Limb (tissue), 2 donors: ENCODE measurements around the gene SHE.
"Not testable (repeated sequence)": the region's sequence is repeated elsewhere in the genome, so short reads cannot be mapped to it uniquely, and the experiment has no call there.

Experiments used
- DNase-seq, 2 donors: peaks; one replicate each; pipeline ENCODE4 v3.0.0-alpha.2; 2016; ENCODE audit errors: extremely low spot score in 2 of 2

The SHE gene

DNA sequence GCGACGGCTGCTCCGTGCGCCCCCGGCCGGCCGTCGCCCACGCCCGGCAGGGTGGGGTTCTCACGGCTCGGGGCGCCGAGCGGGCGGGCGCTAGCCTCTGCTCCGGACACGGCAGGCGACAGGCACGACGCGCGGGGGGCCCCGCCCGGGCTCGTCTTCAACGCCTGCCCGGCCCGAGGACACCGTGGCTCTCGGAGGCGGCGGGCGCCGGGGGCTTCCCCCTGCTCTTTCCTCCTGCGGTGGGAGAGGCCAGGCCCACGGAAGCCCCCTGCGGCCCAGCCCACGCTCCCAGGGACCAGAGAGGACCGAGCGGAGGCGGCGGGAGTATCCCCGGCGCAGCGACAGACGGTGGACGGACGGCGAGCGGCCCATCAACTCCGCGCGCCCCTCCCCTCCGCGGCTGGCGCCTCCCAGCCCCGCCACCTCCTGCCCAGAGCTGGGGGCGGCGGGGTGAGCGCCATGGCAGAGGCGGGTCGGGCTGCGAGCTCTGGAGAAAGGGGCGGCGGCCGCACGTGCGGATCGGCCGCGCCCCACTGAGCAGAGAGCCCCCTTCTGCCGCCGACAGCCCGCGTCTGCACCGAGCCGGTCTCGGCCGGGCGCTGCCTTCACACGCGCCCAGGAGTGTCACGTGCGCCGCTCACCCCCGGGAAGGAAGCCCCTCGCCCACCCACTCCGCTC, at the start of gene SHE, which contains the start of gene TDRD10:
SHE (minus strand) TSS at position 347 of the 678 bp plus-strand sequence. CDS start 386 bp downstream, outside the sequence.
TDRD10 (plus strand) TSS at position 154 of the 678 bp plus-strand sequence. CDS start 4,685 bp downstream, outside the sequence.
- peak in 1 of 2 donors; percentile 44 for DNase-seq

DNA sequence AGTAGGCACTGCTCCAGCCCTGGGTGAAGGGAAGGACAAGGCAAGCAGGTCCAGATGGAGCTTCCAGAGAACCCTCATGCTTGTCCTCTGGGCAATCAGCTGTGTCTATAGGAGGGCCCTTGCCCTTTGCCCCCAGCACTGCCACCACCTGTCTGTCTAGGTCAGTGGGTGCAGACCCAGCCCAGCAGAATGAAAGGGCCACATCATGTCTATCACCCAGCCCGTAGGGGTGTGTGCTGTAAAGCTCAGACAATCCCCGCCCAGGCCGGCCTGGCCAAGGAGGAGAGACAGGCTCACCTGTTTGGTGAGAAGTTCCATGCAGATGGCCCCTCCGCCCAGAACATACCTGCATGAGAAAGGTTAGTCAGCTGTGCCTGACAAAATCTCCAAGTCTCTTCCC, 49.3 kb upstream of the SHE start:
- no peak for DNase-seq

DNA sequence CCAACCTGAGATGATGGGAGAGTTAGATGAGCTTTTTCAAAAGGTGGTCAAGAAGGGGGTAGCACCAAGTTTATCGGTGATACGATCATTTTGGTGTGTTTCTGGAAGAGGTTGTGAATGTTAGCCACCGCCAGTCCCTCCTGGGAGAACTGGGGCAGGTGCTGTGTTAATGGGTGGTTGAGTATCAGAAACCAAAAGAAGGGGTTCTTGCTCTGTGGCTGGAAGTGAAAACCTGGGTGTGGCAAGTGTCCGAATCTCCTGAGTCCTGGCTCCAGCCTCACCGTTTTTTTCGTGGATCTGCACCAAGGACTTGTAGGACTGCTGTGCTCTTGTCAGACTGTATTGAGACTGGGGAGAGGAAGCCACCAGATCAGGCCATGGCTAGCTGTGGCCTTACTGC, 48.4 kb upstream of the SHE start:
- no peak for DNase-seq

- no peak for DNase-seq
These were observed 47.9 kb upstream of the SHE start for GRCh38 chr1:154550070-154550469.

DNA sequence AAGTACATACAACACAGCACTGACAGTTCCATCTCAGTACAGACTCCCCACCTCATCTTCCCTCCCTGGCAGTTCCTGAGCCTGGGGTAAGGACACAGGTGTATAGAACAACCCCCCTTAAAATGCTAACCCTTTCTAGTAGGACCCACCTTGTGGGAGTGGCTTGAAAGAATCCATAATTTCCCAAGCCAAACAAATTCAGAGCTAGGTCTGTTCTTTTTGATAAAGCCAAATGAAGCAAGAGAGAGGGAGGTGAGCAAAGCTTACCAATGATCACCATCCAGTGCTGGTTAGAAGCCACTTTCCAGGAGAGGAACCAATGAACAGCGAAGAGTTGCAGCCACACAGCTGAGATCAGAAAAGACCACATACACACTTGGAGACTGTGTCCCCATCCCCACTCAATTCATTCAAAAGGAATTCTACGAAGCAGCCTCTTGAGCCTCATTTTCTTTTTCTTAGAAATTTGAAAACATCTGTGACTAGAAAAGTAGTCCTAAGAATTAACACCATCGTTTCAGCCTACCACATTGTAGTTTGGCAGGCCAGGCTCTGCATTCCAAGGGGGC, 47.1 kb upstream of the SHE start:
- no peak for DNase-seq

DNA sequence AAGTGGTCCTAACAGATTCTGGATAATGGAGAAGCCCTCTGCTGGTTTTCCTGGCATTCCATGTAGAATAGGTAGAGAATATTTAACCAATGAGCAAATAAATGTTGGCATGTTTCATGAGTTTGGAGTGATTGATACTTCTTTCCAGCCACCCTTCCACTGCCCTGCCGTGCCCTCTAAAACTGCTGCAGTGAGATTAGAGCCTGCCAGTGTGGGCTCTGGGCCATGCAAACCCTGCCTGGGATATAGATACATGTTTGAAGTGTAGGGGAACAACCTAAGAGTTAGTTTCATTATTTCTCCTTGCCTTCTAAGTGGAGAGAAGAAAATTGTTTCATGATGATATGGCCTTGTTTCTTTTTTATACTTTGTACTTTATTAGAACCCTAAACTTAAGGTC, 45.8 kb upstream of the SHE start:
- no peak for DNase-seq

DNA sequence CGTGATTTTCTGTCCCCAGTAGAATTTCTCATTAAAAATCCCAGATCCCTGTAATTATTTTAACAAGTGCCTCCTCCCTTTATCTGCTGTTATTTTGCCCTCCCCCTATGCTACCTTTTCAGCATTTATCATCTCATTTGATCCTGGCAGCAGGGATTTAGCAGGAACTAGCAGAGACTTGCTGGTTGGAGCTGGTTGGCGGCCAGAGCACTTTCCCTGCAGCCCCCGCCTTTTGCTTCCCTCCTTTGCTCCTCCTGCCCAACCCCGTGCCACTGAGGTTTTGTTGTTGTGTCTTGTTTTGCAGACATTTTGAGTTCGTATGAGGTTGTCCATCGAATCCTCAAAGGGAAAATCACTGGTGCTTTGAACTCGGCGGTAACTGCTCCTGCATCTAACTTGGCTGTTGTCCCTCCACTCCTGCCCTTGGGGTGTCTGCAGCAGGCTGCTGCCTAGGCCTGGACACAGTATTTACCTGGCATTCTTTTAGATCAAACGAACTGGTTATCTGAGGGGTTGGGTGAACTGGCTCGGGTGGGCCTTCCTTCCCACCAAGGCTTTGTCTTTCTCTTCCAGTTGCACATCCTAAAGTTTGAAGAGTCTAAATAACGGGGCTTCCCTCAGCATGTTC, 45.0 kb upstream of the SHE start:
- no peak for DNase-seq

DNA sequence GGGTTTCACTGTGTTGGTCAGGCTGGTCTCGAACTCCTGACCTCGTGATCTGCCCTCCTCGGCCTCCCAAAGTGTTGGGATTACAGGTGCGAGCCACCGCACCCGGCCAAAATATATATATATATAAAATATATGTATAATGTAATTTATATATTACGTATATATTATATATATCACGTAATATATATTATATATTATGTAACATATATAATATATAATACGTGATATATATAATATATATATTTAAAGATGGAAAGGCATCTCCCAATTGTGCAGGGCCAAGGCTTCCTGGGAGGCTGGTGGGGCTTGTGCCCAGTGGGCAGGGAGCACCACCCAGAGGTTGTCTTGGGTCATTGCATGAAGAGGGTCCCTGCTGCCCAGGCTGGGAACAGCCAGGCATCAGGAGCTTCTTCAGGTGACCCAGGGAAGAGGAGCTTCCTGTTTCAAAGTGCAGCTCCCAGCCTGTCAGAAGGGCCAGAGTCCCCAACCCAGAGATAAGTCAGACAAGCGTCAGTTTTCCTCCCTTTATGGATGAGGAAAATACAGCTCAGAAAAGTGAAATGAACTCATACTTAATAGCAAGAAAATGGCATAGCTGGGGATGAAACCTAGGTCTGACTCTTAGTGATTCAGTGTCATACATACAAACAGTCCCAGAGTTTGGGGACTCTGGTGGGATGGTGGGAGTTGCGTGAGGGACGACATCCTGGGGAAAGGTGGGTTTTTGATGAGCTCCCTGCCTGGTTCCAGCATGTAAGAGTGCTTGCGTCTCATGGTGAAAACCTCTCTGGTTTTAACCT, 44.3 kb upstream of the SHE start:
- no peak for DNase-seq

DNA sequence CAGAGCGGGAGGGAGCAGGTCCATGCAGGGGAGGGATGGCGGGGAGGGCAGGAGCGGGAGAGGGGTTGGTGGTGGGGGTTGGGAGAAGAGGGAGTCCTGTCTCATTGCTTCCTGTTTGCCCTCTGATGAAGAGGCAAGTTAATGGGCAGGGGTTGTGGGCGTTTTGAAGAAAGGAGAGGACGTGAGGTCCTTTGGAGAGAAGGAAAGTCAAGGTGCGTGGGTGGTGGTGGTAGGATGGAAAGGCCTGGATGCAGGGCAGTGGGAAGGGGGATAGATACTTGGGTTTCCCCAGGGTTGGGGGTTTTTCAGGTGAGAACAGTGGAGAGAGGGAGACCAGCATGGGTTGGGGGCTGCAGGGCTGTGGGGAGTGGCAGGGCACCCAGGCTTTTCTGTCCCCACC, 39.0 kb upstream of the SHE start:
- DNase-seq = no peak

DNA sequence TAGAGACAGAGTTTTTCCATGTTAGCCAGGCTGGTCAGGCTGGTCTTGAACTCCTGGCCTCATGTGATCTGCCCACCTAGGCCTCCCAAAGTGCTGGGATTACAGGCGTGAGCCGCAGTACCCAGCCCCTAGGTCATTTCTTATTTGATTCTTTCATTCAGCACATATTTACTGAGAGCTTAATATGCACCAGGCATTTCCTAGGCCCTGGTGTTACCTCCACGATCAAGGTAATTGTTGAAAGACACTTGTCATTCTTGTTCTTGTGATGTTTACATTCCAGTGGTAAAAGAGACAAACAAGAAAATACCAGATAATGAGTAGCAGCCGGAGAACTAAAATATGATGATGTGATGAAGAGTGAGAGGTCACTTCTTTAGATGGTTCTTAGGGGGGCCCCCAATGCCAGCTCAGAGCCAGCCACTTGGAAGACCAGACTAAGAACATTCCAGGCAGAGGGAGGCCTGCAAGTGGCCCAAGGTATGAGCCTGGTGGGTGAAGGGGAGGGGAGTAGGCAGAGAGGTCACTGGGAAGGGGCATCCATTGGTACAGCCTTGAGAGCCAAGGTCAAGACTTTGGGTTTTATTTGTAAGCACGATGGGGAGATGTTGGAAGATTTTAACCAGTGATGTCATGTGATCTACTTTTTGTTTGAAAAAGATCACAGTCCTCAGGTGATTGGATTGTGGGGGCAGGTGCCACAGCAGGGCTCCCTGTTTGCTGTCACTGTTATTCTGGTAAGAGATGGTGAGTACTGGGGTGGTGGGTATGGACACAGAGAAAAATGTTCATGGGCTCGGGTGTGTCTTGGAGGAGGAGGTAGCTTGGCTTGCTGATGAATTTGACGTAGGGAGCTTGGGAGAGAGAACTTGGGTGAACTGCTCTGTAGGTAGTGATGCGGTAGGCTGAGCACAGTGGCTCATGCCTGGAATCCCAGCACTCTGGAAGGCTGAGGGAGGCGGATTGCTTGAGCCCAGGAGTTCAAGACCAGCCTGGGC, 37.6 kb upstream of the SHE start:
- no peak for DNase-seq

DNA sequence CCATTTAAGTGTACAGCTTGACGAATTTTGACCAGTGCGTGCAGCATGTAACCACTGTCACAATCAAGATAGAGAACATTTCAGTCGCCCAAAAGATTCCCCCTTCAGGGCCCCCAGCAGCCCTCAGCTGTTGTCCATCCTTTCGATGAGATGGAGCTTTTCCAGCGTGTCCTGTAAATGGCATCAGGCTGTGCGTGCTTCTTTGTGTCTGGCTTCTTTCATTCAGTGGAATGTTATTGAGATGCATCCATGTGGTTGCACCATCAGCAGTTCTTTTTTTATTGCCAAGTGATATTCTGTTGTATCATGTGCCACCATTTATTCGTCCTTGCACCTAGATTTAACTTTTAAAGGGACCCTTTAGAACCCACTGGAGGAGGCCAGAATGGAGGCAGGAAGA, 34.4 kb upstream of the SHE start:
- no peak for DNase-seq

- DNase-seq = no peak
These were observed 32.0 kb upstream of the SHE start for GRCh38 chr1:154533952-154534844.

DNA sequence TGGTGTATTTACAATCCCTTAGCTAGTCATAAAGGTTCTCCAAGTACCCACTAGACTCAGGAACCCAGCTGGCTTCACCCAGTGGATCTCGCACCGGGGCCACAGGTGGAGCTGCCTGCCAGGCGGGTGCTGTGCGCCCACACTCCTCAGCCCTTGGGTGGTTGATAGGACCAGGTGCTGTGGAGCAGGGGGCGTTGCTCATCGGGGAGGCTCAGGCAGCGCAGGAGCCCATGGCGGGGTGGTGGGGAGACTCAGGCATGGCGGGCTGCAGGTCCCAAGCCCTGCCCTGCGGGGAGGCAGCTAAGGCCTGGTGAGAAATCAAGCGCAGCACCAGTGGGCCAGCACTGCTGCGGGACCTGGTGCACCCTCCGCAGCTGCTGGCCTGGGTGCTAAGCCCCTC, 29.7 kb upstream of the SHE start:
- not testable (repeated sequence) for DNase-seq

- DNase-seq = no peak
These were observed 27.1 kb upstream of the SHE start for GRCh38 chr1:154529308-154529707.

DNA sequence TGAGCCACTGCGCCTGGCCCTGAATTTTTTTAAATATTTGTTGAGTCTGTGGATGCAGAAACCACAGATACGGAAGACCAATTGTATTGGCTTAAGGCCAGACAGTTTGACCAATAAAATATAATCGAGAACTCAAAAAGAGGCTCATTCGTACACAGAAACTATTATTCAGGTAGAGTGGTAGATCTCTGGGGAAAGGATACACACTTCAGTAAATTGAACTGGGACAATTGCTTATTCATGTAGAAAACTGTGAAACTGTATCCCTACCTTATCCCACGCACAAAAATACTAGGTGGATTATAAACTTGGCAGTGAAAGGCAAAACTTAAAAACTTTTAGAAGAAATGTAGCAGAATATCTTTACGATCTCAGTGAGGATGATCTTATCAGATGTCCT, 25.0 kb upstream of the SHE start:
- DNase-seq = no peak

- no peak for DNase-seq
These were observed 22.7 kb upstream of the SHE start for GRCh38 chr1:154524881-154525280.

DNA sequence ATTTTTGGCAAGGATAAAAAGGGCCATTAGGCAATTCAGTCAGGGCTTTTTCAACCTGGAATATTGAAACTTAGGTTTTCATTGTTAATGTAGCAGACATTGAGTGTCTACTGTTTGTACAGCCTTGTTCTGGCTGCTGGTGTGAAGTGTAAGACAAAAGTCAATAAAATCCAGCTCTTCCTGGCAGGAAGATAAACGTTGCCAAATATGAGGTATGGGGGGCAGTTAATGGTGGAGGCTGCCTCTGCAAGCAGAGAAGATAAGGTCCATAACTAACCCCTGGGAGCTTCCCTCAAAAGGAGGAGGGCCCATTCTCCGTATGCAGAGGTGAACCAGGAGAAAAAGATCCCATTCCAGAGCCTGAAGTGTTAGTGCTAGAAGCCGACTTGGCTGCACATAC, 19.5 kb upstream of the SHE start:
- no peak for DNase-seq

GRCh38 chr1:154520333-154520732, 18.1 kb upstream of the SHE start:
- no peak for DNase-seq

- DNase-seq = no peak
These were observed 17.4 kb upstream of the SHE start for GRCh38 chr1:154519591-154519991.

DNA sequence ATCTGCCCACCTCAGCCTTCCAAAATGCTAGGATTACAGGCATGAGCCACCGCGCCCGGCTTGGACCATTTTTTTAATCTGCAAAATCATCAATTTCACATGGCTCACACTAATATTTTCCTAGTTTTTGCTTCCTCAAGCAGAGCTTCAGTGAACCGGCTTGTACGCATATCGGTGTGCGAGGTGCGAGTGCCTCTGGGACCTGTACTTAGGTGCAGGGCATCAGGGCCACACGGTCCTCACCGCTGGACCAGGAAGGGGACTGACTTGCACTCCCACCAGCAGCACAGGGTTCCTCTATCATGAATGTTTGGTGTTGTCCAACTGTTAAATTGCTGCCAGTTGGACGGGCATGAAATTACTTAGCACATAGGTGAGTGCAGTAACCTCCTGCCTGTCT, 15.4 kb upstream of the SHE start:
- no peak for DNase-seq
